ENCODE data around the gene STAB2.

Gene STAB2

DNA sequence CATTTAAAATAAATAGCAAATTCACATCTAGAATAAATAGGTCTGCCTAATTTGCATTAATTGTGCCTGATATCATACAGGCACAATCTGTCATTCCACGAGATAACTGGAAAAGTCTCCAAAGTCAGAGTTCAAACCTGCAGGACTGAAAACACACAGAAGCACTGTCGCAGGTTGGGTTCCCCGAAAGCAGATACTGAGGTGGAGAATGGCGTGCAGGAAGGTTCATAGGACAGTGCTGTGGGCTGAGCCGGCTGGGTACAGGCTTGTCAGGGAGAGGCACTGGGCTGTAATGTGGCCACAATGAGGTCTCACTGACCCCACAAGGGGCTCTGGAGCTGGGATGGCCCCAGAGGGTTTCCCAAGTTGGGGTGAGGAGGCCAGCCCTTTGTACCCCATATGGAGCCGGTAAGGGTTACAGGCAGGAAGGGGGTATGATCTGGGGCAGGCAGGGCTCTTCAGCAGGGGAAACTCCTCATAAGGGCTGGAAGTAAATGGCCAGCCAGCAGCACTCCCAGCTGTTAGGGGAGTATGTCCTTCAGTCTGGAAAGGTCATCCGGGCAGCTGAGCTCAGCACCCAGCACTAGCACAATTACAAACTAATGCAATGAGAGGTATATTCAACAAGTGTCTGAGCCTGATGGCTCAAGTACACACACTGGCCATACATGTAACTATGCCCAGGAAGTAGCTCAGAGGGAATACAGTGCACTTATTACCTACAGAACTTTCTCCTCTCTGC is 185.5 kb downstream of the STAB2 start:
- no peak for DNase-seq (ENCODE audit: low read depth, low spot score)
- no peak overlapping the region for H3K27ac ChIP-seq

DNA sequence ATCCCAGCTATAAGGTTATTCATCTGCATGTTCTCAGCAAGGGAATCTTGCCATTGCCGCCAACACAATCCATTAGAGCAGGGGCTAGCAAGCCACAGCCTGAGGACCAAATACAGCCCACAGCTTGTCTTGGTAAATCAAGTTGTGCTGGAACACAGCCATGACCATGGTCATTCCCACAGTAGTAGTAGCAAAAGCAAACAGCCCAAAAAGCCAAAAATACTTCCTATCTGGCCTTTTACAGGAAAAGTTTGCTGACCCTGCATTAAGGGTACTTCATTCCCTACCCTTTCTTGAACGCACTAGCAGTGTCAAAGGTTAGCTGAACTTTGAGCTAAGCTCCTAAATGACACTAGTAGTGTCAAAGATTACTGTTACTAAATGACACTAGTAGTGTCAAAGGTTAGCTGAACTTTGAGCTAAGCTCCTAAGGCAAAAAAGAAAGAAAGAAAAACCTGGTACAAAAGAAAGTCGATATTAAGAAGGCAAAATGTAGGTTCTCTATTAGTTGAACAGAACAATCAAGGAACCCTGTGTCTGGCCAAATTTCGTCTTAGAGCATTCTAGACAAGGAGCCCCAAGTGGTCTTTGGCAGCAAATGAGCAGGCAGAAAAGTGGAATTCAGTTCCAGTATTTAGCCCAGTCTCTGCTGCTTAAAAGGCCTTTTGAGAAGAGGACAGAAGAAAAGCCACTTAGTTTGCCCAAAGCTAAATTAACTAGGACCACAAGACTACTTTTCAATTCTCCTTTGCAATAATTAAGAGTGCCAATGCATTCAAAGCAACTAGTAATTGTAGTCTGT is 186.2 kb downstream of the STAB2 start:
- no peak for DNase-seq (ENCODE audit: low read depth, low spot score)
- H3K27ac ChIP-seq: no peak overlapping the region

DNA sequence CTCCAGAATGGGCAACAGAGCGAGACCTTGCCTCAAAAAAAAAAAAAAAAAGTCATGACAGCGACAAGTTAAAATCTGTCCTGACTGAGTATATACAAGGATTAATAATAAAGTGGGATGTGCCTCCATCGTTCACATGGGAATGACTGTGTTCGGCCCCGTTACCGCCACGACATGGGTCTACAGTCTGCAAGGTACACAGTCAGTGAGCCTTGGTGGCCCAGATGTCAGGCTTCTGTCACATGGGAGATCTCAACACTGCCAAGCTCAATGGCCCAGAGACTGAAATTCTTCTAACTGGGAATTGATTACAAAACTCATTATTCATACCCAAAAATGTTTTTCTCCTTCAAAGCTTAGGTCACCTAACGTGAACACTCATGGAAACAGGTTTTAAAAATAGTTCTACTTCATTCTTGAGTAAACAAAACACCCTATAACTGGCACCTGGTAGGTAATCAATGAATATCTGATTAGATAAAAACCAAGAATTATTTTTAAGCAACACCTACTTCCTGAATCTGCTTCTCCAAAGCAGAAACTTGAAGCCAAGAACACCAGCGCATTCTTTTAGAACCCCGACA is 188.0 kb downstream of the STAB2 start:
- no peak overlapping the region for H3K27ac ChIP-seq
- DNase-seq (ENCODE audit: low read depth, low spot score): no peak

DNA sequence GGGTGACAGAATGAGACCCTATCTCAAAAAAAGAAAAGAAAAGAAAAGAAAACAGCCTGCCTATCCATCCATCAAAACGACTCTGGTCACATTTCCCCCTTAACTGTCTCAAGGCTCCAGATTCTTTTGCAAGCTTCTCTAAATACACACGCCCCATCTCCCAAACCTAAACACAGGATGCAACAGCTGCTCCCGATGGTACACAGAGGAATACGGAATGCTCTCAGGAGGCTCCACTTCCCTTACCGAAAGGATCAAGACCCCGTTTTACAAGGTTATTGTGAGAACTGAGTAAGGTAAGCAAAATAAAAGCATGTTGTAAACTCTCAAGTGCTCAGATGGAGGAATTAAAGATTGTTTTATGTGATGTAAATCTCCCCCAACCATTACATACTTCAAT is 191.7 kb downstream of the STAB2 start:
- no peak overlapping the region for H3K27ac ChIP-seq
- no peak for DNase-seq (ENCODE audit: low read depth, low spot score)

DNA sequence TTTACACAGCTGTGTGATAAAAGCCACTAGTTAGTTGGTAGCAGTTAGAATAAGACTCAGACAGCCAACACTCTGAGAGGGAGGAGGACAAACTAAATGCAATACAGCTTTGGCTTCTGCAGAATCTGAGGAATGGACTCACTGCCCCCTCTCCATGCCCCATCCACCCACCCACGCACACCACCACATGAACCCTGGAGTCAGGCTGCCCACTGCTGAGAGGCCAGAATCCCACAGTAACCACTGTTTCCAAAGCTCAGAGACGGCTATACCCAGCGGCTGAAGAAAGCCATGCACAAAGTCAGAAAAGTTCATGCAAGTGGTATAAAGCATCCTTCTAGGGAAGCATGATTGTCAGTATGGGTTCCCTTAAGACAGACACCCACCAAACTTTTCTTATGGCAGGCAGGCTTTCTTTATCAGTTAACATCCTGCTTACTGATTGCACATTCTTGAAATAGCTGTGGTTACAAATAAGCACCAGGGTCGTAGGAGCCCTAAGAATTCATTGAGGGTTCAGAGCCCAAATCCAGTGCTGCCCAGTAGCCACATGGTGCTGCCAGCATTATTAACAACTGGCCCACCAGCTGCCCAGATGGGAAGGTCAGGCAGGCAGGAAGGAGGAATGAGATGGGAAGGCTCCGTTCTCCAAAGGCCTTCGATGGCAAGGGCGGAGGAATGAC is 192.5 kb downstream of the STAB2 start:
- DNase-seq (ENCODE audit: low read depth, low spot score): no peak
- no peak overlapping the region for H3K27ac ChIP-seq

DNA sequence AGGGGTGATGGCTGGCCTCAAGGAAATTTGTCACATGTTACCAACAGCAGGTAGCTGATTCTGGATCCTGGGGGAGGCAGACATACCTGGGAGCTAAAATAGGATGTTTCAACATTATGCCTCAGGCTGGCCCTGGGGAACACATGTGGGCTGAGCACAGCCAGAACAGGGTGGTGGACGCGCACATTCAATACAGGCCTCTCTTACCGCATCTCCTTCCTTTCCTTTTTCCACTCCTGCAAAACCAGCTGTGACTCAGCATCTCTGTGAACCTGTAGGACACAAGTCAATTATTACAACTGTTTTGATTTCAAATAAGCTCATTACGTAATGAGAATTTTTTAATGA is 193.0 kb downstream of the STAB2 start:
- no peak overlapping the region for H3K27ac ChIP-seq
- no peak for DNase-seq (ENCODE audit: low read depth, low spot score)

DNA sequence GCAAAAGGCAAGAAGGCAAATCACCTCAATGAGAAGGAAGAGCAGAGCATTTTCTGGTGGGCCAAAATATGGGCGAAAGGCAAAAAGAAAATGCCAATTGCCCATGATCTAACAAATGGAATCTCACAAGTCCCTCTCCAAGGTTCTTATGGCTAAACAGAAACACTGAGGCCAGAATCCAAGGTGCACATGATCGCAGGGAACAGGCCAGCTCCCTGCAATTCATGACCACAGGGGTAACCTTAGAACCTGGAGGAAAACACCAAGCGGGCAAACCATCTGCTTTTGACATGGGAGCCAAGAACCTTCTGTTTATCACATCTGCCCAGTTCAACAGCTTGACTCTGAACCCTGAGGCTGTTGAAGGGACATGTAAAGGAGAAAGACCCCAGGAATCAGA is 193.9 kb downstream of the STAB2 start:
- H3K27ac ChIP-seq: no peak overlapping the region
- DNase-seq (ENCODE audit: low read depth, low spot score): no peak

DNA sequence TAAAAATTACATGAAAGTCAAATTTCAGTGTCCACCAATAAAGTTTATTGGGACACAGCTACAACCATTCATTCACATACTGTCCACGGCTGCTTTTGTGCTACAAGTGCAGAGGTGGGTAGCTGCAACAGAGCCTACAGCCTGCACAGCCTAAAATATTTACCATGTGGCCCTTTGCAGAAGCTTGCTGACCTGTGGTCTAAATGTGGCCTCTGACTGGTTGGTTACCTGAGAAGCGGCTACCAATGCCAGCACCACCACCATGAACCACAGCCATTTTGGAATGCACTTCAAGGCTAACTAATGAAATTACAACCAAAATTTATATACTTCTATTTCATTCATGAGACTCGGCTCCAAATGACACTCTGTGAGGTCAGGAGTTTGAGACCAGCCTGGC is 195.3 kb downstream of the STAB2 start:
- no peak overlapping the region for H3K27ac ChIP-seq
- no peak for DNase-seq (ENCODE audit: low read depth, low spot score)

DNA sequence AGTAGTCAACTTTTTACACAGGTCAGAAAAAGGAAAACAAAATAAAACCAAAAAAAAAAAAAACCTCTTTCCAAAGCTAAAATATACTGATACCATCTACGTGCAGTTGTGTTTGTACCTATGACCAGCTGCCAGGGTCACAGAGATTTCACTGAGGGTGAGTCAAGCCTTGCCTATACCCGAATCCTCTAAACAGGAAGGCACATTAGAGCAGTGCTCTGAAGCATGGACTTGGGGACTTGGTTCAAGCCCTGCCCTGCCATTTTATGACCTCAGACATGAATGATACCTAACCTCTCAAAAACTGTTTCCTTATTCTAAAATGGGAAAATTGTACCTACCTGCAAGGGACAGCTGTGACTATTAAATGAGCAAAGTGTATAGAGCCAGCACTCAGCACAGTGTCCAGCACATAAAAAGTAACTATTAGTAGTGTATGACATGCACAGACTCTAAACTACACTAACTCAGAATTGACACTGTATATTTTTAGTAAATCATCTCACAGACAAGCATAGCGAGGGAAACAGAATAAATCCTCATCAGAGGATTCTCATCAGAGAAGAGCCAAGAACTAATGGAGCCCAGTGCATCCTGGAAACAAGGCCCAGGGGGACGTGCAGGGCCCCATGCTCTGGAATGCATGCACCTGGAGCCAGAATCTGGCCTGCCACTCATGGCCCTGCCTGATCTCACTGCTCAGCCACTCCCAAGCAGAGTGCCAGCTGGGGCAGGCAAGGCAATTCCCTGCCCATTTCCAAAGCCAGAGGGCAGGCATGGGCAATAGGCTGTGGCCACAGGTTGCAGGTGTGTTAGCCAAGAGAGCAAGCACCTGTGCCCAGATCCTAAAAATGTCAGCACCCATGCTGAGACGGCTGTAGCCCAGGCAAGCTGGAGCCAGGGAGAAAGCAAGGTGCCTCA is 196.9 kb downstream of the STAB2 start:
- H3K27ac ChIP-seq: no peak overlapping the region
- no peak for DNase-seq (ENCODE audit: low read depth, low spot score)

DNA sequence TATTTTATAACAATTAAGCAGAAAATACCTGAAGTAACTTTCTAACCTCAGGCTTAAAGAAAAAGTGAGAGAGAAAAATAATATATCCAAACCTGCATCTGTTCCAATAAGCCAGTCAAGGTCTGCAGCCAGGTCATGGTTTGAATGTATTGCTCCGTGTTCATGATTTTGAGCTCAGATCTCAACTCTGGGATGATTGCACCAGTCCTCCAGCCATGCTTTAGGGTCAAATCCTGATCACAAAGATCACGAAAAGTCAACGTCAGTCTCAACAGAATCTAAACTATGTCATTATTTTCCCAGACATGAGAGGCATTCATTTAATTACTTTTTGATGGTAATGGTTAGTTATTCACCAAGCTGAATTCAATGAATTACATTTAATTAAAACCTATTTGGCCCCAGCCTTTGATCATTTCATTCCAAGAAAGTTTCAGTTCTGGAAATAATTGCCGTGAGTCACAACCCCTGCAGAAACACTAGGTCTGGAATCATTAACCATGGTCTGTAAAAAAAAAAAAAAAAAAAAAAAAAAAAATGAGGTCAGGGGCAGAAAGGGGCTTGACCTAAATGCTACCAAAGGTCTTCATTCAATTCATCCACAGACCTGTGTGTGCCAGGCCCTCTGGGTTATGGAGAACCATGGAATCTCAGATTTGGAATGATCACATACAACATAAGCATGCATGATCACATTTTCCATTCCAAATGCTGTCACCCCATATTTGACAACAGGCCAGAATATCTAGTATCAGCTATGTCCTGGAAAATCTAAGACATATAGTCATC is 198.4 kb downstream of the STAB2 start:
- H3K27ac ChIP-seq: no peak overlapping the region
- DNase-seq (ENCODE audit: low read depth, low spot score): no peak

DNA sequence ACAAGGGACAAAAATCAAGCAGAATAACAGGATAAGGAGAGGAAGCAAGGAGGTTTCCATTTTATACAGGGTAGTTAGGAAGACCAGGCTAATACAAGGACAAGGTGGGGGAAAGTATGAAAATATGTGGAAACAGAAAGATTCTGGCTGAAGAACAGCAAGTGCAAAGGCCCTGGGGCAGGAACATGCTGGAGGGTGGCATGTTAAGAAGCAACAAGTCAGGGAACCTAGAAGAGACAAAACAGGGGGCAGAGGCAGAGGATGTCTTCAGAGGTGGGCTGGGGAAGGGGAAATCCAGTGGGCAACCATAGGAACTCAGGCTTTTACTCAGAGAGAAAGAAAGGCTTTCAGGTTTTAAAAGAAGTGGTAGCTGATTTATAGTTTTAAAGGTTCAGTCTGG is 199.1 kb downstream of the STAB2 start:
- DNase-seq (ENCODE audit: low read depth, low spot score): no peak
- no peak overlapping the region for H3K27ac ChIP-seq

DNA sequence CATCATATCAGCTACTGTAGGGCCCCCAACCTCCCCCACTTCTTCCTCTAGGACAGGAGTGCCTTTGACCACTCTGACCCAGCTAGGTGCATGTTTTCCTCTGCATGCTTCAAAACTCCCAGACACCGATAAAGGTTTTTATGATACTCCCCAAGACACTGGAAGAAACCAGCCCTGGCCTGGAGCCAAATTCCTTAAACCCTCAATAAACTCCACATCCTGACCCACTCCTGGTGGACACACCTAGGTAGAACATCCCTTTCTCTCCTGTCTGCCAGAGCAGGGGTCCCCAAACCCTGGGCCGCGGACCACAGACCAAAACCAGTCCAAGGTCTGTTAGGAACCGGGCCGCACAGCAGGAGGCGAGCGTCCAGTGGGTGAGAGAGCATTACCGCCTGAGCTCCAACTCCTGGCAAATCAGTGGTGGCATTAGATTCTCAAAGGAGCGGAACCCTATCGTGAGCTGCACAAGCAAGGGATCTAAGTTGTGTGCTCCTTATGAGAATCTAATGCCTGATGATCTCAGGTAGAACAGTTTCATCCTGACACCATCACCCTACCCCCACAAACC is 204.4 kb downstream of the STAB2 start:
- DNase-seq (ENCODE audit: low read depth, low spot score): no peak
- H3K27ac ChIP-seq: no peak overlapping the region

DNA sequence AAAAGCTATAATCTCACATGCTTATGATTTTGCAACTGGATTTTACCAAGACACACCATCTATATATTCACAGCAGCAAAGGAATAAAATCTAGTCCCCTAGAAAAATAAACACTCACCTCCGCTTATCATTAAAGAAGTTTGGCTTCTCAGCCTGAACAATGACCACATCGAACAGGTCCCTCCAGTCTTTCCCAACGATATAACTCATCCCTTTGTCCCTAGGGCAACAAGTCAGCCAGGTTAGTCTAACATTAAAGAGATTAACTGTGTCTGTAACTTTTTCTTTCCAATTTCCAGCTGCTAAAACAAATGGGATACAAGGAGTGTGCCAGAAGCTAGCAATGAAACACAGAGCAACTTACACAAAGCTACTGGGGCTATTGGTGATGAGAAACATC is 206.0 kb downstream of the STAB2 start:
- H3K27ac ChIP-seq: no peak overlapping the region
- DNase-seq (ENCODE audit: low read depth, low spot score): no peak

DNA sequence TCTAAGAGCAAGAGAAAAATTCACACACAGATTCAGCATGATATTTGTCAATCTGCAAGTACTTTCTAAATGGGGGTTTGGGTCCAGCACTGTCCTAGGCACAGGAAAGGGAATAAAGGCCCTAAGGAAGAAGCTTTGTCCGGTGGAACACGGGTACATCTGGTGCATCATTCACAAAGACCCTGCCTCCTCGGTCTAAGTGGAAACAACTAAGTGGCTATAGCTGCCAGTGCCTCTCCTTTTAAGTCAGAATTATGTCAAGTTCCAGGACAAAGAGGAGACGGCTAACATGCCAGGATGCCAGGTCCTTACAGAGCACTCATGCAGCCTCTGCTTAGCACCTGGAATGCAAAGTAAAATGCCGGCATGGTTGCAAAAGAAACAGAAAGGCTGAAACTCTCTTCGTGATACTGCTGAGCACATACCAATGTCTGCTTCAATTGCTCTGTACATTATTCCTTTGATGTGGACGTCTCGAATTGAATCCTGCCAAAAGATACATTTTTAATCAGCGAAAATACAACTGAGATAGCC is 206.5 kb downstream of the STAB2 start:
- DNase-seq (ENCODE audit: low read depth, low spot score): no peak
- H3K27ac ChIP-seq: no peak overlapping the region

DNA sequence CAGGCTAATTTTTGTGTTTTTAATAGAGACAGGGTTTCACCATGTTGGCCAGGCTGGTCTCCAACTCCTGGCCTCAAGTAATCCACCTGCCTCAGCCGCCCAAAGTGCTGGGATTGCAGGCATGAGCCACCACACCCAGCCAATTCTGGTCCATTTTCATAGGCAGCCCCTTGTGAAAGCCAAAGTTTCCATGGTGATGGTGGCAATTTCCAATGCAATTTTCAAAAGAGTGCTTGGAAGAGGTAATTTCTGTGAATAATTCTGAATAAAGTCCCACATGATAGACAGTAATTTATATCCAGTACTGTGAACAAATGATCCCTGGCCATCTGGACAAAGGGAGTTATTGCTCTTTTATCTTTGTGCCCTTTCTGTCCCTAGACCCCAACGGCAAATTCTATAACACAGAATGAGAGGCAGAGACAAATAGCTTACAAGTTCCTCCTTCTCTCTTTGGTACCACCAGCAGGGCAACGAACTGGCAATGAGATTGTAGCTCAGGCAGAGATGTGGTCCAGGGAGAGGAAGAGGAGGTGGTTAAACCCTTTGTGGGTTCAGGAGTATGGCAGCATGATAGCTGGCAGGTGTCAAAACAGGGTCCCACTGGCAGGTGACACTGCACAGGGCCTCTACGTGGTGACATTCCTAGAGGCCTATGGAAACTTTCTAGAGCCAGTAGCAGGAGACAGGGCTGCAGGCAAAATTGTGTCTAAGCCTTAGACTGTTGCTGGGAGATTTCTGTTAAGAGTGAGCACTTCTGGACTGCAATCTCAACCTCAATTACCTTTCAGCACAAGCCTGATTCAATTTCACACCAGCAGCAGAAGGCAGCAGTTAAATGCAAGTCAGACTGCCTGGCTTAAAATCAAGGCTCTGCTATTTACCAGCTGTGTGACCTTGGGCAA is 207.5 kb downstream of the STAB2 start:
- H3K27ac ChIP-seq: no peak overlapping the region
- DNase-seq (ENCODE audit: low read depth, low spot score): no peak

DNA sequence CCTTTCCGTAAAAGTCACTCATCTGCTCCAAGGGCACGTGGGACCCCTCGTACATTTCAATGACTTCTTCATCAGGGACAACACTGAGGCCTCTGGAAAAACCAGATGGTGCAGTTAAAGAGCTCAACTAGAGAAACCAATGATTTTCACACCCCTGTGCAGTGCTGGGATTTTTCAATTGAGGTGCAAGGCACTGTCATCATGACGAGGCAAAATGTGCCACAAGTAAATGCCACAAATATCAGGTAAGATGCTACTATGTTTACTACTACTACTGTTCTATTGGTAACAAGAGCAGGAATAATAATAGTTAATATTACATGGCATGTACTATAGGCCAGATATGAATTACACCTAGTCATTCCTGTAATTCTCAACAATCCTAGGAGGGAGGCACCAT is 211.5 kb downstream of the STAB2 start:
- H3K27ac ChIP-seq: no peak overlapping the region
- DNase-seq (ENCODE audit: low read depth, low spot score): no peak

DNA sequence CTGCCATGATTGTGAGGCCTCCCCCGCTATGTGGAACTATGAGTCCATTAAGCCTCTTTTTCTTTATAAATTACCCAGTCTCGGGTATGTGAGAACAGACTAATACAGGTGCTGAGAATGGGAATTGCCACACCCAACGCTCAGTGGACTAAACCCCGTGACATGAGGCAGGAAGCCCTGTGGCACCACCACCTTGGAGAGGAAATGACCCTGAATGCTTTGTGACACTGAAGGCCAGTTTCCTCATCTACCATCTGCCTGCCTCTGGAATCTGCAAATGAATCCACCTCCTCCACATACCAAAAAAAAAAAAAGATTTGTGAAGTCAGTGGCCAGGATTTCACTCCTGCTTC is 212.4 kb downstream of the STAB2 start:
- peak overlapping the region; percentile 85 for H3K27ac ChIP-seq
- DNase-seq (ENCODE audit: low read depth, low spot score): no peak

Data from epithelial cell of prostate (primary cell).